ENCODE data around the gene WDR70.

DNA sequence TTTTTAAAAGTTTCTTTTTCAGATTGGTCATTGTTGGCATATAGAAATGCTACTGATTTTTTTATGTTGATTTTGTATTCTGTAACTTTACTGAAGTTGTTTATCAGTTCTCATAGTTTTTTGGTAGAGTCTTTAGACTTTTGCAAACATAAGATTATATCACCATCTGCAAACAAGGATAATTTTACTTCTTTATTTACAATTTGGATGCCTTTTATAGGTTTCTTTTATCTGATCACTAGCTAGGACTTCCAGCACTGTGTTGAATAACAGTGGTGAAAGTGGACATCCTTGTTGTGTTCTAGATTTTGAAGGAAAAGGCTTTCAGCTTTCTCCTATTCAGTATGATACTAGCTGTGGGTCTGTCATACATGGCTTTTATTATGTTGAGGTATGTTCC lies 170.3 kb downstream of the WDR70 start:
- TF ChIP-seq, protein P1, sequence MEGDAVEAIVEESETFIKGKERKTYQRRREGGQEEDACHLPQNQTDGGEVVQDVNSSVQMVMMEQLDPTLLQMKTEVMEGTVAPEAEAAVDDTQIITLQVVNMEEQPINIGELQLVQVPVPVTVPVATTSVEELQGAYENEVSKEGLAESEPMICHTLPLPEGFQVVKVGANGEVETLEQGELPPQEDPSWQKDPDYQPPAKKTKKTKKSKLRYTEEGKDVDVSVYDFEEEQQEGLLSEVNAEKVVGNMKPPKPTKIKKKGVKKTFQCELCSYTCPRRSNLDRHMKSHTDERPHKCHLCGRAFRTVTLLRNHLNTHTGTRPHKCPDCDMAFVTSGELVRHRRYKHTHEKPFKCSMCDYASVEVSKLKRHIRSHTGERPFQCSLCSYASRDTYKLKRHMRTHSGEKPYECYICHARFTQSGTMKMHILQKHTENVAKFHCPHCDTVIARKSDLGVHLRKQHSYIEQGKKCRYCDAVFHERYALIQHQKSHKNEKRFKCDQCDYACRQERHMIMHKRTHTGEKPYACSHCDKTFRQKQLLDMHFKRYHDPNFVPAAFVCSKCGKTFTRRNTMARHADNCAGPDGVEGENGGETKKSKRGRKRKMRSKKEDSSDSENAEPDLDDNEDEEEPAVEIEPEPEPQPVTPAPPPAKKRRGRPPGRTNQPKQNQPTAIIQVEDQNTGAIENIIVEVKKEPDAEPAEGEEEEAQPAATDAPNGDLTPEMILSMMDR (IDR thresholded peaks at IDR 0.05; ENCODE audit: control extremely low read depth in 1 of 3, insufficient read depth in 1 of 3, low read depth in 1 of 3, low read length in 3 of 3) = no peak
- TF ChIP-seq TBP (IDR thresholded peaks at IDR 0.05; ENCODE audit: low read depth, low read length) = no peak
- no peak for TF ChIP-seq CREB1 (IDR thresholded peaks at IDR 0.05)
- TF ChIP-seq POLR2A (IDR thresholded peaks at IDR 0.05; ENCODE audit: control extremely low read depth in 1 of 2, low read depth in 2 of 2, low read length in 2 of 2) = no peak
- TF ChIP-seq GABPA (IDR thresholded peaks at IDR 0.05; ENCODE audit: borderline replicate concordance, insufficient read depth, low read length) = no peak
- no peak for TF ChIP-seq KDM1A (IDR thresholded peaks at IDR 0.05; ENCODE audit: borderline replicate concordance, low read length)
- no peak for TF ChIP-seq EP300 (IDR thresholded peaks at IDR 0.05; ENCODE audit: borderline replicate concordance in 1 of 2, low read depth in 2 of 2, low read length in 2 of 2)
- TF ChIP-seq RXRA (IDR thresholded peaks at IDR 0.05; ENCODE audit: insufficient read depth, low read depth, low read length) = no peak
- TF ChIP-seq, protein P2, sequence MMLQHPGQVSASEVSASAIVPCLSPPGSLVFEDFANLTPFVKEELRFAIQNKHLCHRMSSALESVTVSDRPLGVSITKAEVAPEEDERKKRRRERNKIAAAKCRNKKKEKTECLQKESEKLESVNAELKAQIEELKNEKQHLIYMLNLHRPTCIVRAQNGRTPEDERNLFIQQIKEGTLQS (IDR thresholded peaks at IDR 0.05; ENCODE audit: insufficient read depth, low read depth, low read length) = no peak
- no peak for TF ChIP-seq GTF2F1 (IDR thresholded peaks at IDR 0.05; ENCODE audit: borderline replicate concordance, low read depth, low read length)
- TF ChIP-seq CTBP2 (IDR thresholded peaks at IDR 0.05; ENCODE audit: borderline replicate concordance, insufficient read depth, insufficient read length, low read length) = no peak
- TF ChIP-seq FOSL1 (IDR thresholded peaks at IDR 0.05; ENCODE audit: insufficient read depth, low read depth, low read length) = no peak
- no peak for TF ChIP-seq POU5F1 (IDR thresholded peaks at IDR 0.05; ENCODE audit: low read depth, low read length)
- TF ChIP-seq YY1 (IDR thresholded peaks at IDR 0.05; ENCODE audit: low read depth, low read length) = no peak
